ENCODE measurements around the gene SLC51A.
"Not testable (repeated sequence)": the region's sequence is repeated elsewhere in the genome, so short reads cannot be mapped to it uniquely, and the experiment has no call there.

Gene SLC51A

GRCh38 chr3:196216089-196216564, at the start of gene SLC51A:
SLC51A (plus strand) TSS chr3:196216534; CDS start chr3:196216713, 179 bp downstream.
- DNase-seq (ENCODE audit: insufficient read length, low spot score): no peak
- FAIRE-seq: no peak

DNA sequence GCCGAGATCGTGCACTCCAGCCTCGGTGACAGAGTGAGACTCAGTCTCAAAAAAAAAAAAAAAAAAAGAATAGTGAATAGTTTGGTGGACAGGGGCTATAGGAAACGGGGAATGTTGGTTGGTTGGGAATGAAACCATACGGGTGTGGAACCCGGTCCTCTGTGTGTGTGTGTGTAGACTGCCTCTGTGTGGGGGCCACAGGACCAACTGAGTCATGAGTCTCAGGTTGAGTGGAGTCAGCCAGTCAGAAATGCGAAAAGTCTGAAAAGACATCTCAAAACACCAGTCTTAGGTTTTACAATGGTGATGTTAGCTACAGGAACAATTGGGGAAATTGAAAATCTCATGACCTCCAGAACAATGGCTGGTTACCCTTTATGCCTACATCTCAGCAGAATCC, 49.6 kb upstream of the SLC51A start:
- DNase-seq (ENCODE audit: insufficient read length, low spot score): no peak
- FAIRE-seq: no peak

GRCh38 chr3:196168808-196169391, 47.4 kb upstream of the SLC51A start:
- DNase-seq (ENCODE audit: insufficient read length, low spot score): no peak
- no peak for FAIRE-seq

- DNase-seq (ENCODE audit: insufficient read length, low spot score) (no peak), FAIRE-seq (no peak)
Observed at GRCh38 chr3:196169836-196170240, 46.5 kb upstream of the SLC51A start.

GRCh38 chr3:196170296-196170695, 46.0 kb upstream of the SLC51A start:
- not testable (repeated sequence) for FAIRE-seq; DNase-seq (ENCODE audit: insufficient read length, low spot score)

GRCh38 chr3:196174652-196175051, 41.7 kb upstream of the SLC51A start:
- no peak for FAIRE-seq
- DNase-seq (ENCODE audit: insufficient read length, low spot score): no peak

- DNase-seq (ENCODE audit: insufficient read length, low spot score) (no peak), FAIRE-seq (no peak)
Observed at GRCh38 chr3:196175116-196175625, 41.2 kb upstream of the SLC51A start.

DNA sequence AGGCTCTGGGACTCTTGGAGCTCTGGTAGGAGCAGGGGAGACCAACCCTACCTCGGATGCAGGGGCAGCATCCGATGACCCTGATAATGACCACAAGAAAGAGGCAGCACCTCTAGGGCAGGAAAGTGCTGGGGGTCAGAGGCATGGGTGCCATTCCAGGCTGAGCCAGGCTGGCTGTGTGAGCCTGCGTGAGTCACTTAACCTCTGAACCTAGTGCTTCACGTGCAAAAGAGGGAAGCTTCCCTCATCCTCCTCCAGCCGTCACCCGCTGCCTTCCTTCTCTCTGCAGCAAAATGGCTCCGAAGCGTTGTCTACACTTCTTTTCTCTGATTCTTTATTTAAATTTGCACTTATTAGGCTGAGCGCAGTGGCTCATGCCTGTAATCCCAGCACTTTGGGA, 40.6 kb upstream of the SLC51A start:
- no peak for DNase-seq (ENCODE audit: insufficient read length, low spot score)
- FAIRE-seq: no peak

- no peak for DNase-seq (ENCODE audit: insufficient read length, low spot score)
- no peak for FAIRE-seq
Observed at GRCh38 chr3:196177567-196177966, 38.8 kb upstream of the SLC51A start.

DNA sequence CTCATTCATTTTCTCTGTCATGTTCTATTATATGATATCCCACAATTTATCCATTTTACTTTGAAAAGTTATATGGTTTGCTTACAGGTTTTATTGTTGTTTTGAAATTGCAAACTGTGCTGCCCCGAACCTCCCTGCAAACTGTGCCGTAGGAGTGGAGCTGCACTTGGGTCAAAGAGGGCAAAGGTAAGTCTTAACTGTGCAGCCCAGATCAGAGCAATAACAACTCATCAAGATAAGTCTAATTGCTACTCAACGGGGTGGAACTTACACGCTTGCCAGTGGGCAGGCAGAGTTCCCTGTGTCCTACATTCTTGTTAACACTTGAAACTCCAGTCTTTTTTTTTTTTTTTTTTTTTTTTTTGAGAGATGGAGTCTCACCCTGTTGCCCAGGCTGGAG, 38.4 kb upstream of the SLC51A start:
- FAIRE-seq (no peak), DNase-seq (ENCODE audit: insufficient read length, low spot score) (no peak)

GRCh38 chr3:196178993-196179379, 37.3 kb upstream of the SLC51A start:
- FAIRE-seq (no peak), DNase-seq (ENCODE audit: insufficient read length, low spot score) (no peak)

DNA sequence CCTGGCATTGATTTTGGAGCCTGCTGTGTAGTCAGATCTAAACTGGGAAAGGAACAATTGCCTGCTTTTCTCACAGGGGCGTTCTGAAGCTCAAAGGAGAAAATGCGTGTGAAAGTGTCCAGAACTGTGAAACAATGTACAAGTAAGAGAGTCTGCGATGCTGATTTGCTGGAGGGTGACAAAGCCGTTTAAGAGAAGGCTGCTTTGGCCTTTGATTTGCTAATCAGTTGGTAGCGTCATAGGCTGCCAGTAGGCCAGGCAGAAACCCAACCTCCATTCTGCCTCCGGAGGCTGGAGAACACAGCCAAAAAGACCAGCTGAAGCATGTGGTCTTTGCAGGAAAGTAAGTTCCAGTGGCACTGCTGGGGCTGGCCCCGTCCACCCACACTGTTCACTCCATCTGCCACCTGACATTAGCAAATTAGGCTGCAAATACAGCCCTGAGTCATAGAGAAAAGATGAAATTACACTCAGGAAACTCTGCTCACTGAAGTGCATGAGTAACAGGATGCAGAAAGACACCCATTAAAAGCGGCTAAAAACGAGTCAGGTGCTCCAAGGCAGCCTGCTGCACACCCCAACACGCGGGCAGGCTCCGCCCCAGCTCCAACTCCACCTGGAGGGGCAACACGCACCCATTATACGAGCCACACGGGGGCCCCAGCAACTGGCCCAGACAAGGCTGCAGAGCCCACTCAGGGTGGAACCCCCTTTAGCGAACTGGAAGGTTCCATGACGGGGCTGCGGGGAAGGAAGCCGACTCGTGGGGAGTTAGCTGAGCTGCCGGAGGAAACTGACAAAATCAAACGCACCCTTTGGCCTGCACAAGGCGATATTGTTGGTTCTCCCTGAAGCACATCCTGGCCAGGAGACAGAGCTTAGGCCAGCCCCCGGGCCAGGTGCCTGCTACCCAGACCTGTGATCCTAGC, 36.7 kb upstream of the SLC51A start:
- peak; percentile 71 for DNase-seq (ENCODE audit: insufficient read length, low spot score)
- FAIRE-seq: peak; percentile 87

- DNase-seq (ENCODE audit: insufficient read length, low spot score): no peak
- no peak for FAIRE-seq
Observed at GRCh38 chr3:196180346-196180745, 36.0 kb upstream of the SLC51A start.

GRCh38 chr3:196181127-196181546, 35.2 kb upstream of the SLC51A start:
- DNase-seq (ENCODE audit: insufficient read length, low spot score): no peak
- FAIRE-seq: no peak

GRCh38 chr3:196184169-196184432, 32.2 kb upstream of the SLC51A start:
- FAIRE-seq; DNase-seq (ENCODE audit: insufficient read length, low spot score): not testable (repeated sequence)

- DNase-seq (ENCODE audit: insufficient read length, low spot score) (no peak), FAIRE-seq (no peak)
Observed at GRCh38 chr3:196184881-196185280, 31.5 kb upstream of the SLC51A start.

GRCh38 chr3:196186651-196187573, 29.4 kb upstream of the SLC51A start:
- no peak for DNase-seq (ENCODE audit: insufficient read length, low spot score)
- FAIRE-seq: peak; percentile 59

GRCh38 chr3:196189566-196190347, 26.6 kb upstream of the SLC51A start:
- FAIRE-seq (no peak), DNase-seq (ENCODE audit: insufficient read length, low spot score) (no peak)

GRCh38 chr3:196192036-196192523, 24.3 kb upstream of the SLC51A start:
- FAIRE-seq (peak; percentile 49), DNase-seq (ENCODE audit: insufficient read length, low spot score) (no peak)

GRCh38 chr3:196192524-196193051, 23.7 kb upstream of the SLC51A start:
- no peak for DNase-seq (ENCODE audit: insufficient read length, low spot score)
- FAIRE-seq: no peak
